Loucy (cell line): ENCODE measurements around the gene ADAMTS16.

Experiments used
- EZH2phosphoT487 ChIP-seq: fragments of 200-600 bp; IDR thresholded peaks from 2 replicates; pipeline ENCODE4 v1.6.1; 2018; ENCODE audit warnings: antibody characterized with exemption, mild to moderate bottlenecking, moderate library complexity, borderline replicate concordance
- TF ChIP-seq, protein P1 (sequence below): fragments of 200-600 bp; sonication (generic); conservative IDR thresholded peaks from 2 replicates; pipeline ENCODE4 v1.5.1; 2014; ENCODE audit warnings: mild to moderate bottlenecking, antibody characterized with exemption, low read length

GRCh38 chr5:5316334-5316733 lies 176.2 kb downstream of the ADAMTS16 start:
- TF ChIP-seq, protein P1, sequence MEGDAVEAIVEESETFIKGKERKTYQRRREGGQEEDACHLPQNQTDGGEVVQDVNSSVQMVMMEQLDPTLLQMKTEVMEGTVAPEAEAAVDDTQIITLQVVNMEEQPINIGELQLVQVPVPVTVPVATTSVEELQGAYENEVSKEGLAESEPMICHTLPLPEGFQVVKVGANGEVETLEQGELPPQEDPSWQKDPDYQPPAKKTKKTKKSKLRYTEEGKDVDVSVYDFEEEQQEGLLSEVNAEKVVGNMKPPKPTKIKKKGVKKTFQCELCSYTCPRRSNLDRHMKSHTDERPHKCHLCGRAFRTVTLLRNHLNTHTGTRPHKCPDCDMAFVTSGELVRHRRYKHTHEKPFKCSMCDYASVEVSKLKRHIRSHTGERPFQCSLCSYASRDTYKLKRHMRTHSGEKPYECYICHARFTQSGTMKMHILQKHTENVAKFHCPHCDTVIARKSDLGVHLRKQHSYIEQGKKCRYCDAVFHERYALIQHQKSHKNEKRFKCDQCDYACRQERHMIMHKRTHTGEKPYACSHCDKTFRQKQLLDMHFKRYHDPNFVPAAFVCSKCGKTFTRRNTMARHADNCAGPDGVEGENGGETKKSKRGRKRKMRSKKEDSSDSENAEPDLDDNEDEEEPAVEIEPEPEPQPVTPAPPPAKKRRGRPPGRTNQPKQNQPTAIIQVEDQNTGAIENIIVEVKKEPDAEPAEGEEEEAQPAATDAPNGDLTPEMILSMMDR, result no peak
- no peak for TF ChIP-seq EZH2phosphoT487
